Neural cell (in vitro differentiated cells): ENCODE data around the gene MACROH2A1. TPM values are rescaled to one million over a fixed set of nuclear protein-coding genes. Genes with fewer than 3 reads are reported as not detected.

ENCODE experiments used
- H2AFZ ChIP-seq: fragments of 200-600, 300-800 bp; sonication (generic), shearing (Covaris generic); 2 replicates; pipeline ENCODE4 v1.6.0; 2014; ENCODE audit warnings: low read depth, mild to moderate bottlenecking, antibody characterized with exemption, low read length, moderate library complexity
- H3F3A ChIP-seq: fragments of 200-600 bp; shearing (Covaris generic); 2 replicates; pipeline ENCODE4 v1.6.1; 2016; ENCODE audit warnings: mild to moderate bottlenecking, moderate library complexity, mixed read lengths, antibody characterized with exemption, low read length; ENCODE audit not compliant: insufficient read depth, poor library complexity, severe bottlenecking
- H3K27ac ChIP-seq: fragments of 200-600, 300-800 bp; sonication (generic), shearing (Covaris generic); 2 replicates; pipeline ENCODE4 v1.5.1; 2014; ENCODE audit warnings: mild to moderate bottlenecking, low read length, moderate library complexity
- H3K27me3 ChIP-seq: fragments of 300-800, 200-600 bp; sonication (generic), shearing (Covaris generic); 2 replicates; pipeline ENCODE4 v1.6.0; 2014; ENCODE audit warnings: mild to moderate bottlenecking, low read depth, low read length, moderate library complexity; ENCODE audit not compliant: insufficient read depth
- H3K36me3 ChIP-seq: fragments of 300-800, 200-600 bp; sonication (generic), shearing (Covaris generic); 2 replicates; pipeline ENCODE4 v1.5.1; 2014; ENCODE audit warnings: mild to moderate bottlenecking, antibody characterized with exemption, low read length, moderate library complexity; ENCODE audit not compliant: insufficient read depth
- H3K4me2 ChIP-seq: fragments of 300-800, 200-600 bp; sonication (generic), shearing (Covaris generic); 2 replicates; pipeline ENCODE4 v1.6.0; 2014; ENCODE audit warnings: mild to moderate bottlenecking, low read length
- H3K4me3 ChIP-seq: fragments of 300-800, 200-600 bp; sonication (generic), shearing (Covaris generic); 2 replicates; pipeline ENCODE4 v1.5.1; 2014; ENCODE audit warnings: mild to moderate bottlenecking, low read length, moderate library complexity
- H3K79me2 ChIP-seq: fragments of 200-600 bp; shearing (Covaris generic); replicated peaks from 2 replicates; pipeline ENCODE4 v1.6.0; 2014; ENCODE audit warnings: mild to moderate bottlenecking, low read length, moderate library complexity; ENCODE audit not compliant: insufficient read depth
- H3K9ac ChIP-seq: fragments of 300-800, 200-600 bp; sonication (generic), shearing (Covaris generic); 2 replicates; pipeline ENCODE4 v1.6.1; 2016; ENCODE audit warnings: mild to moderate bottlenecking, low read length, mixed read lengths
- H3K9me2 ChIP-seq: fragments of 200-600 bp; shearing (Covaris generic); 2 replicates; pipeline ENCODE4 v1.6.1; 2016; ENCODE audit warnings: mild to moderate bottlenecking, low read length, mixed read lengths; ENCODE audit not compliant: insufficient read depth
- H3K9me3 ChIP-seq: fragments of 200-600, 300-800 bp; sonication (generic), shearing (Covaris generic); 2 replicates; pipeline ENCODE4 v1.6.1; 2016; ENCODE audit warnings: mild to moderate bottlenecking, mixed run types, low read length, moderate library complexity, mixed read lengths
- H4K20me1 ChIP-seq: fragments of 200-600 bp; shearing (Covaris generic); 2 replicates; pipeline ENCODE4 v1.6.1; 2016; ENCODE audit warnings: mild to moderate bottlenecking, mixed run types; ENCODE audit not compliant: insufficient read depth
- CTCF ChIP-seq: fragments of 450-650 bp; IDR thresholded peaks from 2 replicates; pipeline ENCODE4 v1.5.1; 2014; ENCODE audit warnings: antibody characterized with exemption, mild to moderate bottlenecking, moderate library complexity; ENCODE audit not compliant: poor library complexity, severe bottlenecking
- EP300 ChIP-seq: fragments of 450-650 bp; conservative IDR thresholded peaks from 2 replicates; pipeline ENCODE4 v1.6.1; 2014; ENCODE audit warnings: antibody characterized with exemption, mild to moderate bottlenecking, moderate library complexity; ENCODE audit not compliant: poor library complexity, severe bottlenecking
- EZH2 ChIP-seq: fragments of 200-600, 300-800 bp; shearing (Covaris generic), sonication (generic); IDR thresholded peaks from 2 replicates; pipeline ENCODE4 v1.6.1; 2014; ENCODE audit warnings: antibody characterized with exemption, low read length, borderline replicate concordance, mild to moderate bottlenecking; ENCODE audit not compliant: insufficient read depth, poor library complexity, severe bottlenecking
- MXI1 ChIP-seq: fragments of 450-650 bp; conservative IDR thresholded peaks from 2 replicates; pipeline ENCODE4 v1.6.1; 2014; ENCODE audit warnings: antibody characterized with exemption, mild to moderate bottlenecking; ENCODE audit not compliant: poor library complexity, severe bottlenecking
- POLR2AphosphoS5 ChIP-seq: IDR thresholded peaks from 2 replicates; pipeline ENCODE4 v1.6.1; 2012
- RAD21 ChIP-seq: fragments of 450-650 bp; conservative IDR thresholded peaks from 2 replicates; pipeline ENCODE4 v1.6.1; 2014; ENCODE audit warnings: antibody characterized with exemption, mild to moderate bottlenecking, moderate library complexity
- SMC3 ChIP-seq: fragments of 450-650 bp; conservative IDR thresholded peaks from 2 replicates; pipeline ENCODE4 v1.6.1; 2014; ENCODE audit warnings: antibody characterized with exemption, mild to moderate bottlenecking, moderate library complexity; ENCODE audit not compliant: poor library complexity
- TAF1 ChIP-seq: IDR thresholded peaks from 2 replicates; pipeline ENCODE4 v1.6.1; 2012; ENCODE audit warnings: low read depth
- polyA plus RNA-seq: library from polyadenylated mRNA; depleted of rRNA; stranded (reverse); fragments of >200 nt; gene quantifications from 2 replicates; pipeline ENCODE4 v1.2.3, GENCODE V29; 2014
- TF ChIP-seq, protein P1 (sequence below): IDR thresholded peaks from 2 replicates; pipeline ENCODE4 v1.6.1; 2012; ENCODE audit warnings: borderline replicate concordance

MACROH2A1 gene
- polyA plus RNA-seq, 1 donor from 2014 or later = 351 TPM

DNA sequence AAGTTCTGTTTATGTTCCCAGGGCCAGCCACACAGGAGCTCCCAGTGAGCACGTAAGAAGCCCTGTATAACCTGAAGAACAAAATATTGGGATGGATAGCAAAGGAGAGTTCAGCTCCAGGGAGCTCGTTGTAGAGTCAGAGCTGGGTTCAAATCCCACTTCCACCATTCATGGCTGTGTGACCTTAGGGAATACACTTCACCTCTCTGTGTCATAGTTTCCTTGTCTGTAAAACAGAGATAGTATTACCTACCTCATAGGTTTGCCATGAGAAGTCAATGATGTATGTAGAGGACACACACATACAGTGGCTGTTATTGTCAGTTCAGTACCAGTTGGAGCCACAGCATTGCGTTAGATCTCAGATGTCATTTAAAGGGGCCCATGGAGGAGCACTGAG, 67.4 kb downstream of the MACROH2A1 start:
- H3K27me3 ChIP-seq = no peaks in the 10 kb centered on the region
- H3F3A ChIP-seq = no peaks in the 10 kb centered on the region
- no peaks in the 10 kb centered on the region for H3K9me2 ChIP-seq
- no peaks in the 10 kb centered on the region for H3K79me2 ChIP-seq
- no peak overlapping the region for H2AFZ ChIP-seq
- H4K20me1 ChIP-seq = no peaks in the 10 kb centered on the region
- no peaks in the 10 kb centered on the region for H3K9me3 ChIP-seq
- no peak overlapping the region for H3K9ac ChIP-seq
- TF ChIP-seq EP300 (no peak), POLR2AphosphoS5 (no peak), TAF1 (no peak), CTCF (no peak), RAD21 (no peak), EZH2 (no peak)
- H3K27ac ChIP-seq = no peak overlapping the region
- H3K4me3 ChIP-seq = no peak overlapping the region
- H3K36me3 ChIP-seq = no peaks in the 10 kb centered on the region
- no peak overlapping the region for H3K4me2 ChIP-seq

- no peaks in the 10 kb centered on the region for H4K20me1 ChIP-seq
- no peaks in the 10 kb centered on the region for H3K27me3 ChIP-seq
- H3K9ac ChIP-seq = no peak overlapping the region
- no peaks in the 10 kb centered on the region for H3K36me3 ChIP-seq
- no peak overlapping the region for H3K4me2 ChIP-seq
- H3K4me3 ChIP-seq = no peak overlapping the region
- H3K27ac ChIP-seq = no peak overlapping the region
- H3K79me2 ChIP-seq = no peaks in the 10 kb centered on the region
- TF ChIP-seq EZH2 (no peak), RAD21 (no peak), CTCF (no peak), EP300 (no peak), TAF1 (no peak), POLR2AphosphoS5 (no peak), MXI1 (no peak), SMC3 (no peak)
- TF ChIP-seq, protein P1, sequence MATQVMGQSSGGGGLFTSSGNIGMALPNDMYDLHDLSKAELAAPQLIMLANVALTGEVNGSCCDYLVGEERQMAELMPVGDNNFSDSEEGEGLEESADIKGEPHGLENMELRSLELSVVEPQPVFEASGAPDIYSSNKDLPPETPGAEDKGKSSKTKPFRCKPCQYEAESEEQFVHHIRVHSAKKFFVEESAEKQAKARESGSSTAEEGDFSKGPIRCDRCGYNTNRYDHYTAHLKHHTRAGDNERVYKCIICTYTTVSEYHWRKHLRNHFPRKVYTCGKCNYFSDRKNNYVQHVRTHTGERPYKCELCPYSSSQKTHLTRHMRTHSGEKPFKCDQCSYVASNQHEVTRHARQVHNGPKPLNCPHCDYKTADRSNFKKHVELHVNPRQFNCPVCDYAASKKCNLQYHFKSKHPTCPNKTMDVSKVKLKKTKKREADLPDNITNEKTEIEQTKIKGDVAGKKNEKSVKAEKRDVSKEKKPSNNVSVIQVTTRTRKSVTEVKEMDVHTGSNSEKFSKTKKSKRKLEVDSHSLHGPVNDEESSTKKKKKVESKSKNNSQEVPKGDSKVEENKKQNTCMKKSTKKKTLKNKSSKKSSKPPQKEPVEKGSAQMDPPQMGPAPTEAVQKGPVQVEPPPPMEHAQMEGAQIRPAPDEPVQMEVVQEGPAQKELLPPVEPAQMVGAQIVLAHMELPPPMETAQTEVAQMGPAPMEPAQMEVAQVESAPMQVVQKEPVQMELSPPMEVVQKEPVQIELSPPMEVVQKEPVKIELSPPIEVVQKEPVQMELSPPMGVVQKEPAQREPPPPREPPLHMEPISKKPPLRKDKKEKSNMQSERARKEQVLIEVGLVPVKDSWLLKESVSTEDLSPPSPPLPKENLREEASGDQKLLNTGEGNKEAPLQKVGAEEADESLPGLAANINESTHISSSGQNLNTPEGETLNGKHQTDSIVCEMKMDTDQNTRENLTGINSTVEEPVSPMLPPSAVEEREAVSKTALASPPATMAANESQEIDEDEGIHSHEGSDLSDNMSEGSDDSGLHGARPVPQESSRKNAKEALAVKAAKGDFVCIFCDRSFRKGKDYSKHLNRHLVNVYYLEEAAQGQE = no peak
- H2AFZ ChIP-seq = no peak overlapping the region
- no peaks in the 10 kb centered on the region for H3K9me3 ChIP-seq
- no peaks in the 10 kb centered on the region for H3F3A ChIP-seq
- H3K9me2 ChIP-seq = no peaks in the 10 kb centered on the region
Measured at GRCh38 chr5:135330798-135331096, 68.3 kb downstream of the MACROH2A1 start.
